HG02610 (cell line): ENCODE measurements around the gene LYRM9.
"Not testable (repeated sequence)": the region's sequence is repeated elsewhere in the genome, so short reads cannot be mapped to it uniquely, and the experiment has no call there.

Experiments used
- ATAC-seq: cut with Tn5 transposase; IDR thresholded peaks from one replicate; pipeline ENCODE4 v1.9.1; 2021; ENCODE audit warnings: mild to moderate bottlenecking, moderate library complexity; ENCODE audit not compliant: unreplicated experiment

The LYRM9 gene

DNA sequence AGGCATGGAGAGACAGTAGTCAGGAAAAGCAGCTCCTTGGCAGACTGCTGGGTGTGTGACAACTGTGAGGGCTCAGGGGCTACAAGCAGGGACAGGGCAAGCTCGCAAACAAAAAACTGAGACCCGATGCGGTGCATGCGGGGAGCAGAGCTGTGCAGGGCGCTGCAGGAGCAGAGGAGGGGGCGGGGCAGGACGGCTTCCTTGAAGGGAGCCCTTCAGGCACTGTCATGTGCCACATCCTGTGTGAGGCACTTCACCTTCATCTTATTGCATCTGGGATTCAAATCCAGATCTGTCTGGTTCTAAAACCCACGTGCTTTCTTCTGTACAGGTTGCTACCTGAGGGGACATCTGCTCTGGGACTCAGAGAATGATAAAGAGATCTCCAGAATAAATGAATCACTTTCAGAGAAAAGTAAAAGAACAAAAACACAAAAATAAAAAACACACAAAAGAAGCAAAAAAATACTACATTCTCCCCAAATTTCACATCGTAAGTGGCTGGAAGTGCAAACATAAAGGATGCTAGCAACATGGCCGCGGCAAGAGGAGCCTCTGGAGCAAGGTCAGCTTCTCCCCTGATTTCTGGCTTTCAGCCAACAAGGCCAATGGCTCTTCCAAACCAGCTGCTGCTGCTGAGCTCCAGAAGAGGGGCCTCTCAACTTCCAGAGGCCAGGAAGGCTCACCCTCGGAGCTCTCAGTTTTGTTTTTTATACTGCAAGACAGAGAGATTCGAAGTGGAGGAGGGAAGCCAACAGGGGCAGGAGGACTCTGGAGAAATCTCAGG, 14.2 kb downstream of the LYRM9 start:
- no peak for ATAC-seq

GRCh38 chr17:27873746-27874145, 19.4 kb downstream of the LYRM9 start:
- no peak for ATAC-seq

- no peak for ATAC-seq
Measured at GRCh38 chr17:27873211-27873610, 20.0 kb downstream of the LYRM9 start.

DNA sequence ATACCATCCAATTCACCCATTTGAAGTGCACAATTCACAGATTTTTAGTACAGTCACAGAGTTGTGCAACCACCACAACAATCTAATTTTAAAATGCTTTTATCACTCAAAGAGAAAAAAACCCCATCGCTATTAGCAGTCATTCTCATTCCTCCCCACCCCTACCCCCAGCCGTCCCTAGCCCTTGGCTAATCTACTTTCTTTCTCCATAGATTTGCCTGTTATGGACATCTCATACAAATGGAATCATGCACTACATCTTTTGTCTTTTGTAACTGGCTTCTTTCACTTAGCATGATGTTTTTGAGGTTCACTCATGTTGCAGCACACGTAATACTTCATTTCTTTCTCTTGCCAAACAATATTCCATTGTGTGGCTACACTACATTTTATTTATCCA, 20.4 kb downstream of the LYRM9 start:
- no peak for ATAC-seq

DNA sequence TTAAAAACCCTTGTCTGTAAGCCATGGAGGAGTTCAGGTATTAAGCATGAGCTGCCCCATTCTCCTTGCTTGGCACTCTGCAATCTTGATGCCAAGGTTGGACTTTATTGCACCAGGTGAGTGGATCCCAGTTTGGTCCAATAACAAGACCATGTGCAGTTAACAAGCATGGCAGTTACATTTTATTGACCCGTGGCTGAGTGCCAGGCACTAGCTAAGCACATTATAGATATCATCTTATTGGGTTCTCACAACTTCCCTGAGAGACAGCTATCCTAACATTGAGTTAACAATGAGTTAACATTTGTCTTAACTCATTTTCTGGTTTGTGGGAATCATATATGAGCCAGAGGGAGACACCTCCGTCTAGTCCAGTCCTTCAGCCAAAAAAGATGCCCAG, 21.8 kb downstream of the LYRM9 start:
- no peak for ATAC-seq

DNA sequence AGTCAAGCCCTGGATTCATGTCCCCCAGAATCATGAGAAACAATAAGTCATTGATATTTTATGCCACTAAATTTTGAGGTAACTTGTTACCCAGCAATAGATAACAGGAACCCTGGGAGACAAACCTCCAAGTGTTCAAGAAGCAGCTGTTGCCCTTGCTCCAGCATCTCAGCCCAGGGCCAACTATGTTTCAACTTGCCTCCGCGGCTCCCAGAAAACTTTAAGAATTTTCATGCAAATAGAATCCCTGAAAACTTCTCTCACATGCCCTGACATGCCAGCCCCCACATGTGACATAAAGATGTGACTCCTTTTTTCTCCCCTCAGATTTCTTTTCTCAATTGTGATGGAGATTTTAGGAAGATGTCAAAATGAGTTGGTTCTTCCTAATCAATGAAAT, 22.8 kb downstream of the LYRM9 start:
- no peak for ATAC-seq

GRCh38 chr17:27868565-27868964, 24.6 kb downstream of the LYRM9 start:
- ATAC-seq, result no peak

DNA sequence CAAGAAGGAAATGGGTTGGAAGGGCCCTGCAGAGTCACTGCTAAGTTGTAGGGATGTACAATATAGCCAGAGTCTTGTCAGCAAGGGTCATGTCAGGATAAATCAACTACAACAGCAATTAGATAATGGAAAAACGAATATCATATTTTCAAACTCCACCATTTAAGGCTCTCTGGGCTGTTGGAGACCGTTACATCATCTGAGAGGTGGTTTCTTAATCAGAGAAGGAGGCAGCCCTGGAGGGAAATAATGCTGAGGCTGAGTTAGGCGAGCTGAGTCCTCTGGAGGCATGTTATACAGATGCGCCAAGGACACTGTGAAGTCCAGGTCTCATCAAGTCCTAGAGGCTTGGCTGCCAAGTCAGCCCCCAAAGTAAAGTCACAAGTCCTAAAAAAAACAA, 30.3 kb downstream of the LYRM9 start:
- ATAC-seq, result no peak

GRCh38 chr17:27862004-27862403, 31.2 kb downstream of the LYRM9 start:
- no peak for ATAC-seq

DNA sequence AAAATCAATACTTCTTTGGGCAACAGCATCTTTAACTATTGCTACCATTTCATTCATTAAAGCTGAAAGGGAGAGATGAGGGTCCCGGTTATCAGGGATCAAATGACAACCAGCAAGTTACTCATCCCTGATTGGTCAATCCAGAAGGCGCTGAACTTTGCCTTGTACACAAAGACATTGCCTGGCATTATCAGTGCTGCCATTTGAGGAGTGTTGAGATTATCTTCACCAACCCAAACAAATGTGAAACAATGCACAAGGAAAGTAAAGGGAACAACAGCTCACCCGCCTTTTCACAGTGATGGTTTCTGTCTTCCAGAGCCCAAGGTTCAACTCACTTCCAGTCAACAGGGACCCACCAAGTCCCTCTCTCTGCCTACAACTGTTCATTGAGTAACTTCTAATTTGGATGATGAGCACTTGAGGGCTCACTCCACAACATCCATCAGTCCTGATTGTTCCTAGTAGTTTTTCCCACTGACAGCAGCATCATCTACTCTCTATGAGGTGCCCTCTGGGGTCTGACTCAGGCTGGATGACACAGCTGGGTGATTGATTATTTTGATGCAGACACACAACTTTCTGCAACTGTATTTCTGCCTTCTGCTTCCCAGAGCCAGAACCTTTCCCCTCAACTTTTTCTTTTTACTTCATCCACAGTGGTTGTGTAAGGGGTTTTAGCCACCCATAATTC, 32.0 kb downstream of the LYRM9 start:
- ATAC-seq, result no peak

DNA sequence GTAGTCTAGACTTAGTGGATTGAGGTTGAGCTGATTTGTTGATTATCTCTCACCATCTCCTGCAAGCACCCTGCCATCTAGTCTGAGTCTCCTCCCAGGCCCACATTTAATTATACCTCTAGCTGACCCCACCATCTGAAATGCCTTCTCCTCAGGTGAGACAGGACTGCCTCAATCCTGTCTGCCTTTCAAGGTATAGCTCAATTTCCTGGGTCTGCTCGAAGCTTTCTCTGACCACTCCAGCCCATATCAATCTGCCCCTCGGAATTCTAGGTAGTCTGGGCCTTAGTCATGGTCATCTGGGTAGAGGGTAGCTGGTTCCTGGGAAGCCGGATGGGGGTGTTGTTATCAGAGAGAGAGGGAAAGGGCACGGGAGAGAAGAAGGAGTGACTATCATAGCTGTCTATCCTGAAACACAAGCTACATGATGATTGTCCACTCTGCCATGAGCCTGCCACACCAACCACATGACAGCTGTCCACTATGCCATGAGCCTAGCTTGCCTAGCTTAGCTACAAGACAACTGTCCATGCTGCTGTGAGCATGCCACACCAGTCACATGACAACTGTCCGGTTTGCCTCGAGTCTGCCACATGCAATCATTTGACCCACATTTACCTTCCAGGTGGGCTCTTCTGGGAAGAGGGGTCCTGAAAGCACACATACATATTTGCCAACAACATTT, 34.4 kb downstream of the LYRM9 start:
- no peak for ATAC-seq

DNA sequence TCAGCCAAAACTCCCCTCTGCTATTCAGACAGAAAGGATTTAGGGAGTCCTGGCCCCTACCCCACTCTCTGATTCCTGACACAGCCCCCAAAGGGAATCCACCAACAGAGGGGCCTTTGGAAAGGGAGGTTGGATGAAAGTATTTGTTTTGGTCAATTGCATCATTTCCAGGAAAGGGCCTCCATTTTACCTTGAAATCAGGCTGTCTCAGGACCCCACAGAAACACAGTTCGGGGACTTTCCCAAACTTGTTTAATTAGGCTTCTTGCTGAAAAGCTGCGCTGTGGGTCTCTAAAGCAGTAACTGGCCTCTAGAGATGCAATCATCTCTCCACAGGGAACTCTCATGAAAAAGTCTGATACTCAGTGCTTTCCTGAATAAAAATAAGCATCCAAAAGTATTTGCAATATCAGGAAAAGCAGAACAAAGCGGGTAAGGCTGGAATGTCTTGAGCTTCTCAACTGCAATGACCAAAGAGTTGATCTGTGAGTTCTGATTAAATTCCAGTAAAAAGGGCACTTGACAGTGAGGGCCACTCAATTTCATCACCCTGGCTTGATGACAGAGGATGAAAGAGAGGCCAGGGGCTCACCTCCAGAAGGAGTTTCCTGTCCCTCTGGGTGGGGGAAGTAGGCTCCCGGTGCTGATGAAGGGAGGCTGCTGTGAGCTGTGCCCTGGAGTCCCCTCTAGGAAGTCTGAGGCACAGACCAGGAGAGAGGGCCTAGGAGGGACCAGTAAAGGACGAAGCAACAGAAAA, 36.3 kb downstream of the LYRM9 start:
- ATAC-seq, result no peak

- ATAC-seq, result no peak
Measured at GRCh38 chr17:27855454-27855853, 37.7 kb downstream of the LYRM9 start.

DNA sequence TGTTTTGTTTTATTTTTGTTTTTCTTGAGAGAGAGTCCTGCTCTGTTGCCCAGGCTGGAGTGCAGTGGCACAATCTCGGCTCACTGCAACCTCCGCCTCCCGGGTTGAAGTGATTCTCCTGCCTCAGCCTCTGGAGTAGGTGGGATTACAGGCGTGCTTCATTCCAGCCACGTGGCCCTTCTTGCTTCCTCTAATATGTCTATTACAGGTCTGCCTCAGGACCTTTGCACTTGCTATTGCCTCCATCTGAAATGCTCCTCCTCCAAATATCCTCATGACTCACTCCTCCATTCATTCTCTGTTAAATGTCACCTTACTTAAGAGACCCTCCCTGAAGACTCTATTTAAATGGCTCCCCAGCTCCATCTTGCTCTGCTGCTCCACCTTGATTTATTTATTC, 39.0 kb downstream of the LYRM9 start:
- ATAC-seq, result no peak

DNA sequence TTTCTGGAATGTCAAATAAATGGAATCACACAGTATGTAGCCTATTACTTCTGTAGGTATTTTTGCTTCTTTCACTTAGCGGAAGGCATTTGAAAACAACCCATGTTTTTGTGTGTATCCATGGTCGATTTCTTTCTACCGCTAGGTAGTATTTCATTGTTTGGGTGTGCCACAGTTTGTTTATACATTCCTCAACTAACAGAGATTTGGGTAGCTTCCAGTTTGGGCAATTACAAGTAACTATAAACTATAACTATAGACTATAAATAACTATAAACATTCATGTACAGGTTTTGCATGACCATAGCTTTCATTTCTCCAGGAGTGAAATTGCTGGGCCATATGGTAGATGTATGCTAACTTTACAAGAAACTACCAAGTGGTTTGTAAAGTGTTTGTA, 40.1 kb downstream of the LYRM9 start:
- no peak for ATAC-seq

DNA sequence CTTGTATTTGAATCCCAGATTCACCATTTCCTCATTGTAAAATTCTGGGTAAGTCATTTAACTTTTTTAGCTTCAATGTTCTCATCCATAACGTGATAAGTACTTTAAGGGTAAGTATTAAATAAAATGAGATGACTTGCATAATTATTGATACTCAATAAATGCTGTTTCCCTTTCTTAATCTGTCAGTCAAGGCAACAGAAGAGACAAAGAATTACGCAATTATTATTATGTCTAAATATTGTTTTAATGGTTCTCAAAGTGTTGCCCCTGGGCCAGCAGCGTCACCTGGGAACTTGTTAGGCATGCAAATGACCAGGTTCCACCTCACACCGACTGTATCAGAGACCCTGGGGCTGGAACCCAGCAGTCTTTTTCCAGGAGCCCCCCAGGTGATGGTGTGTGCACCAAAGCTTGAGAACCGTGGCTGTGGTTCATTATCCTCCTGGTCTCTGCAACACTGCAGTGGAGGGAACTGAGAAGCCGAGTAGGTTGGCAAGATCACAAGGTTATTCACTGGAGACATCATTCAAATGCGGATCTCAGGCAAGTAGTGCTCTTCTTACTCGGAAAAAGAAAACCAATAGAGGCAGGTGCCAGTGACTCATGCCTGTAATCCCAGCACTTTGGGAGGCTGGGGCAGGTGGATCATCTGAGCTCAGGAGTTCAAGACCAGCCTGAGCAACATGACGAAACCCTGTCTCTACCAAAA, 43.5 kb downstream of the LYRM9 start:
- no peak for ATAC-seq

DNA sequence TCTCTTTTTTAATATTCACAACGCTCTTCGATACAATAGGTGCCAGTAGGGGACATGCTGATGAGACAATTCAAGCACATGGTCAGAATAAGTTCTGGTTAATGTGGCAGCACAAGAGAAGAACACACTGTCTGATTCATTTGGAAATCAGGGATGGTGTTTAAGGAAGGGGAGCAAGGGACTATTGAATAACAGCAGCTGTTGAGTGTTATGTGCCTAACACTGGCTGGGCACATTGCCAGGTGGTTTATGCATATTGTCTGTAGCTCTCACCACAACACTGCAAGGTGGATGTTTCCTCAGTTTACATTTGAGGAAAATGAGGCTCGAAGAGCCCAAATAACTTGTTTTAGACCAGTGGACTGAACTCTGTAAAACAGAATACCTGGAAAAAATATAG, 44.2 kb downstream of the LYRM9 start:
- no peak for ATAC-seq

- ATAC-seq, result not testable (repeated sequence)
Measured at GRCh38 chr17:27846808-27847307, 46.3 kb downstream of the LYRM9 start.

DNA sequence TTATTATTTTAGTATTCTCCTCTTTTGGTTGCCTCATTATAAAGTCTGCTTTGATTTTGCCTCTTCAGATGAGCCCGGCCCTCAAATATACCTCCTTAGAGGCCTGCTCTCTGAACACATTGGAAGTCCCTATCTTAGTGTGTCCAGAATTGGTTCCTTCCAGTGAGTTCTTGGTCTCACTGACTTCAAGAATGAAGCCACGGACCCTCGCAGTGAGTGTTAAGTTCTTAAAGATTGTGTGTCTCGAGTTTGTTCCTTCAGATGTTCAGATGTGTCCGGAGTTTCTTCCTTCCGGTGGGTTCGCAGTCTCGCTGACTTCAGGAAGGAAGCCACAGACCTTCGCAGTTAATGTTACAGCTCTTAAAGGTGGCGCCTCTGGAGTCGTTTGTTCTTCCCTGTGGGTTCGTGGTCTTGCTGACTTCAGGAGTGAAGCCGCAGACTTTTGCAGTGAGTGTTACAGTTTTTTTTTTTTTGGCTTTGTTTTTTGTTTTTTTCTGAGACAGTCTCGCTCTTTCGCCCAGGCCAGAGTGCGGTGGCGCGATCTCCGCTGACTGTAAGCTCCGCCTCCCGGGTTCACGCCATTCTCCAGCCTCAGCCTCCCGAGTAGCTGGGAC, 47.0 kb downstream of the LYRM9 start:
- ATAC-seq, result no peak
